ENCODE data around the gene CSH1.

GRCh38 chr17:63926164-63926563 is 29.8 kb upstream of the CSH1 start:
- TF ChIP-seq, protein P1, sequence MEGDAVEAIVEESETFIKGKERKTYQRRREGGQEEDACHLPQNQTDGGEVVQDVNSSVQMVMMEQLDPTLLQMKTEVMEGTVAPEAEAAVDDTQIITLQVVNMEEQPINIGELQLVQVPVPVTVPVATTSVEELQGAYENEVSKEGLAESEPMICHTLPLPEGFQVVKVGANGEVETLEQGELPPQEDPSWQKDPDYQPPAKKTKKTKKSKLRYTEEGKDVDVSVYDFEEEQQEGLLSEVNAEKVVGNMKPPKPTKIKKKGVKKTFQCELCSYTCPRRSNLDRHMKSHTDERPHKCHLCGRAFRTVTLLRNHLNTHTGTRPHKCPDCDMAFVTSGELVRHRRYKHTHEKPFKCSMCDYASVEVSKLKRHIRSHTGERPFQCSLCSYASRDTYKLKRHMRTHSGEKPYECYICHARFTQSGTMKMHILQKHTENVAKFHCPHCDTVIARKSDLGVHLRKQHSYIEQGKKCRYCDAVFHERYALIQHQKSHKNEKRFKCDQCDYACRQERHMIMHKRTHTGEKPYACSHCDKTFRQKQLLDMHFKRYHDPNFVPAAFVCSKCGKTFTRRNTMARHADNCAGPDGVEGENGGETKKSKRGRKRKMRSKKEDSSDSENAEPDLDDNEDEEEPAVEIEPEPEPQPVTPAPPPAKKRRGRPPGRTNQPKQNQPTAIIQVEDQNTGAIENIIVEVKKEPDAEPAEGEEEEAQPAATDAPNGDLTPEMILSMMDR (IDR thresholded peaks at IDR 0.05), result no peak
- TF ChIP-seq POLR2A (IDR thresholded peaks at IDR 0.05), result no peak
